HepG2 (cell line): ENCODE data around the gene OST4. TPM values are rescaled to one million over a fixed set of nuclear protein-coding genes. Genes with fewer than 3 reads are reported as not detected.

Experiments used
- FOSL2 ChIP-seq: sonication (generic); formaldehyde crosslinking; IDR thresholded peaks from 2 replicates; pipeline ENCODE4 v1.4.0; 2020; ENCODE audit warnings: missing genetic modification reagents
- FOXM1 ChIP-seq: sonication (generic); formaldehyde crosslinking; IDR thresholded peaks from 2 replicates; pipeline ENCODE4 v1.5.0; 2020; ENCODE audit warnings: missing genetic modification reagents
- JDP2 ChIP-seq: sonication (generic); formaldehyde crosslinking; IDR thresholded peaks from 2 replicates; pipeline ENCODE4 v1.8.1; 2022; ENCODE audit warnings: missing genetic modification reagents, borderline replicate concordance
- JUN ChIP-seq: sonication (generic); formaldehyde crosslinking; IDR thresholded peaks from 2 replicates; pipeline ENCODE4 v1.4.0; 2020; ENCODE audit warnings: mild to moderate bottlenecking, missing genetic modification reagents
- MED13 ChIP-seq: sonication (generic); formaldehyde crosslinking; IDR thresholded peaks from 2 replicates; pipeline ENCODE4 v1.5.0; 2020; ENCODE audit warnings: missing genetic modification reagents
- PHF20 ChIP-seq: sonication (generic); formaldehyde crosslinking; IDR thresholded peaks from 2 replicates; pipeline ENCODE4 v1.5.0; 2020; ENCODE audit warnings: mild to moderate bottlenecking, missing genetic modification reagents
- SP2 ChIP-seq: sonication (generic); formaldehyde crosslinking; IDR thresholded peaks from 2 replicates; pipeline ENCODE4 v1.5.1; 2020; ENCODE audit warnings: mild to moderate bottlenecking, missing genetic modification reagents
- TP53 ChIP-seq: sonication (generic); formaldehyde crosslinking; conservative IDR thresholded peaks from 2 replicates; pipeline ENCODE4 v1.4.0; 2020; ENCODE audit warnings: missing genetic modification reagents
- ZBTB7B ChIP-seq: sonication (generic); formaldehyde crosslinking; IDR thresholded peaks from 2 replicates; pipeline ENCODE4 v1.4.0; 2020; ENCODE audit warnings: missing genetic modification reagents
- ZNF136 ChIP-seq: sonication (generic); formaldehyde crosslinking; IDR thresholded peaks from 2 replicates; pipeline ENCODE4 v1.8.1; 2022; ENCODE audit warnings: low read depth, mild to moderate bottlenecking, moderate library complexity, missing genetic modification reagents
- ZNF792 ChIP-seq: IDR thresholded peaks from 2 replicates; pipeline ENCODE4 v1.6.1; 2016
- polyA plus RNA-seq, 8 experiments: library from polyadenylated mRNA; depleted of rRNA in 3 of 8; stranded (reverse) in 7 of 8; unstranded in 1 of 8; fragments of >200 nt; fragmentation: Illumina TruSeq in 4 of 8; extraction: Trizol in 4 of 8; gene quantifications; 2 replicates each; pipeline versions ENCODE4 v1.2.1 to v1.2.3, GENCODE V29; 2011 to 2016; ENCODE audit warnings: low read depth in 4 of 8, missing spikeins in 1 of 8, mixed read lengths in 1 of 8; ENCODE audit not compliant: insufficient read depth in 1 of 8
- total RNA-seq, 5 experiments: library from RNA; depleted of rRNA; stranded (reverse); fragments of >200 nt; fragmentation: Illumina TruSeq; extraction: Trizol; gene quantifications; 2 replicates each; pipeline ENCODE4 v1.2.3, GENCODE V29; 2016; ENCODE audit warnings: low read depth in 1 of 5
- TF ChIP-seq, protein P1 (sequence below): sonication (generic); formaldehyde crosslinking; IDR thresholded peaks from 2 replicates; pipeline ENCODE4 v1.5.0; 2020; ENCODE audit warnings: mild to moderate bottlenecking, missing genetic modification reagents, borderline replicate concordance
- TF ChIP-seq, protein P2 (sequence below): conservative IDR thresholded peaks from 2 replicates; pipeline ENCODE4 v1.6.1; 2018; ENCODE audit warnings: missing genetic modification reagents
- TF ChIP-seq, protein P3 (sequence below): sonication (generic); formaldehyde crosslinking; IDR thresholded peaks from 2 replicates; pipeline ENCODE4 v1.8.0; 2023; ENCODE audit warnings: mild to moderate bottlenecking, missing genetic modification reagents
- TF ChIP-seq, protein P4 (sequence below): sonication (generic); formaldehyde crosslinking; IDR thresholded peaks from 2 replicates; pipeline ENCODE4 v1.4.0; 2020; ENCODE audit warnings: missing genetic modification reagents, borderline replicate concordance

The OST4 gene
- total and polyA plus RNA-seq, 2 of the 13 experiments (the other 11 are each of a cell fraction or from before 2014, with no cell fraction given) = 498 to 584 TPM

GRCh38 chr2:27049422-27050280 is 21.8 kb downstream of the OST4 start (continued):
- TF ChIP-seq, protein P1, sequence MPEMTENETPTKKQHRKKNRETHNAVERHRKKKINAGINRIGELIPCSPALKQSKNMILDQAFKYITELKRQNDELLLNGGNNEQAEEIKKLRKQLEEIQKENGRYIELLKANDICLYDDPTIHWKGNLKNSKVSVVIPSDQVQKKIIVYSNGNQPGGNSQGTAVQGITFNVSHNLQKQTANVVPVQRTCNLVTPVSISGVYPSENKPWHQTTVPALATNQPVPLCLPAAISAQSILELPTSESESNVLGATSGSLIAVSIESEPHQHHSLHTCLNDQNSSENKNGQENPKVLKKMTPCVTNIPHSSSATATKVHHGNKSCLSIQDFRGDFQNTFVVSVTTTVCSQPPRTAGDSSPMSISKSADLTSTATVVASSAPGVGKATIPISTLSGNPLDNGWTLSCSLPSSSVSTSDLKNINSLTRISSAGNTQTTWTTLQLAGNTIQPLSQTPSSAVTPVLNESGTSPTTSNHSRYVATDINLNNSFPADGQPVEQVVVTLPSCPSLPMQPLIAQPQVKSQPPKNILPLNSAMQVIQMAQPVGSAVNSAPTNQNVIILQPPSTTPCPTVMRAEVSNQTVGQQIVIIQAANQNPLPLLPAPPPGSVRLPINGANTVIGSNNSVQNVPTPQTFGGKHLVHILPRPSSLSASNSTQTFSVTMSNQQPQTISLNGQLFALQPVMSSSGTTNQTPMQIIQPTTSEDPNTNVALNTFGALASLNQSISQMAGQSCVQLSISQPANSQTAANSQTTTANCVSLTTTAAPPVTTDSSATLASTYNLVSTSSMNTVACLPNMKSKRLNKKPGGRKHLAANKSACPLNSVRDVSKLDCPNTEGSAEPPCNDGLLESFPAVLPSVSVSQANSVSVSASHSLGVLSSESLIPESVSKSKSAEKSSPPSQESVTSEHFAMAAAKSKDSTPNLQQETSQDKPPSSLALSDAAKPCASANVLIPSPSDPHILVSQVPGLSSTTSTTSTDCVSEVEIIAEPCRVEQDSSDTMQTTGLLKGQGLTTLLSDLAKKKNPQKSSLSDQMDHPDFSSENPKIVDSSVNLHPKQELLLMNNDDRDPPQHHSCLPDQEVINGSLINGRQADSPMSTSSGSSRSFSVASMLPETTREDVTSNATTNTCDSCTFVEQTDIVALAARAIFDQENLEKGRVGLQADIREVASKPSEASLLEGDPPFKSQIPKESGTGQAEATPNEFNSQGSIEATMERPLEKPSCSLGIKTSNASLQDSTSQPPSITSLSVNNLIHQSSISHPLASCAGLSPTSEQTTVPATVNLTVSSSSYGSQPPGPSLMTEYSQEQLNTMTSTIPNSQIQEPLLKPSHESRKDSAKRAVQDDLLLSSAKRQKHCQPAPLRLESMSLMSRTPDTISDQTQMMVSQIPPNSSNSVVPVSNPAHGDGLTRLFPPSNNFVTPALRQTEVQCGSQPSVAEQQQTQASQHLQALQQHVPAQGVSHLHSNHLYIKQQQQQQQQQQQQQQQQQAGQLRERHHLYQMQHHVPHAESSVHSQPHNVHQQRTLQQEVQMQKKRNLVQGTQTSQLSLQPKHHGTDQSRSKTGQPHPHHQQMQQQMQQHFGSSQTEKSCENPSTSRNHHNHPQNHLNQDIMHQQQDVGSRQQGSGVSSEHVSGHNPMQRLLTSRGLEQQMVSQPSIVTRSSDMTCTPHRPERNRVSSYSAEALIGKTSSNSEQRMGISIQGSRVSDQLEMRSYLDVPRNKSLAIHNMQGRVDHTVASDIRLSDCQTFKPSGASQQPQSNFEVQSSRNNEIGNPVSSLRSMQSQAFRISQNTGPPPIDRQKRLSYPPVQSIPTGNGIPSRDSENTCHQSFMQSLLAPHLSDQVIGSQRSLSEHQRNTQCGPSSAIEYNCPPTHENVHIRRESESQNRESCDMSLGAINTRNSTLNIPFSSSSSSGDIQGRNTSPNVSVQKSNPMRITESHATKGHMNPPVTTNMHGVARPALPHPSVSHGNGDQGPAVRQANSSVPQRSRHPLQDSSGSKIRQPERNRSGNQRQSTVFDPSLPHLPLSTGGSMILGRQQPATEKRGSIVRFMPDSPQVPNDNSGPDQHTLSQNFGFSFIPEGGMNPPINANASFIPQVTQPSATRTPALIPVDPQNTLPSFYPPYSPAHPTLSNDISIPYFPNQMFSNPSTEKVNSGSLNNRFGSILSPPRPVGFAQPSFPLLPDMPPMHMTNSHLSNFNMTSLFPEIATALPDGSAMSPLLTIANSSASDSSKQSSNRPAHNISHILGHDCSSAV (CRISPR knock-in tag) = 0 out of 2 replicates have a peak, but pooled peaks have one; percentile 13
- TF ChIP-seq, protein P2, sequence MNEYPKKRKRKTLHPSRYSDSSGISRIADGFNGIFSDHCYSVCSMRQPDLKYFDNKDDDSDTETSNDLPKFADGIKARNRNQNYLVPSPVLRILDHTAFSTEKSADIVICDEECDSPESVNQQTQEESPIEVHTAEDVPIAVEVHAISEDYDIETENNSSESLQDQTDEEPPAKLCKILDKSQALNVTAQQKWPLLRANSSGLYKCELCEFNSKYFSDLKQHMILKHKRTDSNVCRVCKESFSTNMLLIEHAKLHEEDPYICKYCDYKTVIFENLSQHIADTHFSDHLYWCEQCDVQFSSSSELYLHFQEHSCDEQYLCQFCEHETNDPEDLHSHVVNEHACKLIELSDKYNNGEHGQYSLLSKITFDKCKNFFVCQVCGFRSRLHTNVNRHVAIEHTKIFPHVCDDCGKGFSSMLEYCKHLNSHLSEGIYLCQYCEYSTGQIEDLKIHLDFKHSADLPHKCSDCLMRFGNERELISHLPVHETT = peak; percentile 20; the same call in 1 of the 2 replicates
- peak; percentile 12; the same call in 1 of the 2 replicates for TF ChIP-seq JDP2 (CRISPR knock-in tag)
- TF ChIP-seq MED13 = peak; percentile 49; the same call in 1 of the 2 replicates
- no peak for TF ChIP-seq FOXM1 (CRISPR knock-in tag)
- 0 out of 2 replicates have a peak, but pooled peaks have one; percentile 31 for TF ChIP-seq SP2 (CRISPR knock-in tag)
- peak; percentile 56; the same call in 1 of the 2 replicates for TF ChIP-seq ZBTB7B (CRISPR knock-in tag)
- 0 out of 2 replicates have a peak, but pooled peaks have one; percentile 4 for TF ChIP-seq PHF20
- TF ChIP-seq, protein P3, sequence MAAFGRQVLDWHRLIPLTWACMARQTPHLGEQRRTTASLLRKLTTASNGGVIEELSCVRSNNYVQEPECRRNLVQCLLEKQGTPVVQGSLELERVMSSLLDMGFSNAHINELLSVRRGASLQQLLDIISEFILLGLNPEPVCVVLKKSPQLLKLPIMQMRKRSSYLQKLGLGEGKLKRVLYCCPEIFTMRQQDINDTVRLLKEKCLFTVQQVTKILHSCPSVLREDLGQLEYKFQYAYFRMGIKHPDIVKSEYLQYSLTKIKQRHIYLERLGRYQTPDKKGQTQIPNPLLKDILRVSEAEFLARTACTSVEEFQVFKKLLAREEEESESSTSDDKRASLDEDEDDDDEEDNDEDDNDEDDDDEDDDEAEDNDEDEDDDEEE = peak; percentile 73; the same call in 1 of the 2 replicates
- TF ChIP-seq ZNF792 (CRISPR knock-in tag) = 0 out of 2 replicates have a peak, but pooled peaks have one; percentile 14
- TF ChIP-seq JUN (CRISPR knock-in tag) = peak; percentile 46; the same call in 1 of the 2 replicates
- TF ChIP-seq TP53 (CRISPR knock-in tag) = 0 out of 2 replicates have a peak, but pooled peaks have one; percentile 74
- 0 out of 2 replicates have a peak, but pooled peaks have one; percentile 14 for TF ChIP-seq FOSL2 (CRISPR knock-in tag)
- TF ChIP-seq, protein P4, sequence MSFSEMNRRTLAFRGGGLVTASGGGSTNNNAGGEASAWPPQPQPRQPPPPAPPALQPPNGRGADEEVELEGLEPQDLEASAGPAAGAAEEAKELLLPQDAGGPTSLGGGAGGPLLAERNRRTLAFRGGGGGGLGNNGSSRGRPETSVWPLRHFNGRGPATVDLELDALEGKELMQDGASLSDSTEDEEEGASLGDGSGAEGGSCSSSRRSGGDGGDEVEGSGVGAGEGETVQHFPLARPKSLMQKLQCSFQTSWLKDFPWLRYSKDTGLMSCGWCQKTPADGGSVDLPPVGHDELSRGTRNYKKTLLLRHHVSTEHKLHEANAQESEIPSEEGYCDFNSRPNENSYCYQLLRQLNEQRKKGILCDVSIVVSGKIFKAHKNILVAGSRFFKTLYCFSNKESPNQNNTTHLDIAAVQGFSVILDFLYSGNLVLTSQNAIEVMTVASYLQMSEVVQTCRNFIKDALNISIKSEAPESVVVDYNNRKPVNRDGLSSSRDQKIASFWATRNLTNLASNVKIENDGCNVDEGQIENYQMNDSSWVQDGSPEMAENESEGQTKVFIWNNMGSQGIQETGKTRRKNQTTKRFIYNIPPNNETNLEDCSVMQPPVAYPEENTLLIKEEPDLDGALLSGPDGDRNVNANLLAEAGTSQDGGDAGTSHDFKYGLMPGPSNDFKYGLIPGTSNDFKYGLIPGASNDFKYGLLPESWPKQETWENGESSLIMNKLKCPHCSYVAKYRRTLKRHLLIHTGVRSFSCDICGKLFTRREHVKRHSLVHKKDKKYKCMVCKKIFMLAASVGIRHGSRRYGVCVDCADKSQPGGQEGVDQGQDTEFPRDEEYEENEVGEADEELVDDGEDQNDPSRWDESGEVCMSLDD = peak; percentile 48; the same call in 1 of the 2 replicates
- TF ChIP-seq ZNF136 = 0 out of 2 replicates have a peak, but pooled peaks have one; percentile 71
